GM12892 (cell line): ENCODE results near the gene MAT2B.

ENCODE experiments used
- POLR2A ChIP-seq: IDR thresholded peaks from 2 replicates; pipeline ENCODE4 v1.6.1; 2011; ENCODE audit warnings: low read depth, low read length, control low read depth
- POLR2AphosphoS5 ChIP-seq: IDR thresholded peaks from 2 replicates; pipeline ENCODE4 v1.6.1; 2011; ENCODE audit warnings: low read depth, low read length, control low read depth
- TAF1 ChIP-seq: IDR thresholded peaks from 2 replicates; pipeline ENCODE4 v1.6.1; 2011; ENCODE audit warnings: low read depth, mild to moderate bottlenecking, control low read depth, low read length, borderline replicate concordance

DNA sequence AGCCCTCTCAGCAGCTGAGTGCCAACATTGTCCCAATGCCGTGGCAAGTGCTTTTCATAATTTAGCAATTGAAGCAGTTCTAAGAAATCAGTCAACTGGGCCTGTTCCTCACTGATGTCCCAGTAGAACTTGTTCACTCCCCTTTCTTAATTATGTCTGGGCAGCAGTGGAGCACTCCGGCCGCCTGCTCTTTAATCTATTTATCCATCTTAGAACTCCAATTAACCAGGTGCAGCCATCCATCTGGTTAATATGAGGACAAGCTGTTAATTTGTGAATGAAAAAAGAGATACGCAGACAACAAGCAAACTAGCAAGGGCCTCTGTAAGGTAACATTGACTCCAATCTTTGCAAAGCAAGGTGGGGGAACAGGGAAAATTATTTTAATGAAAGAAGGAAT is 39.4 kb downstream of the MAT2B start:
- no peak for TF ChIP-seq POLR2A
- TF ChIP-seq TAF1 = no peak
- TF ChIP-seq POLR2AphosphoS5 = no peak
